ENCODE measurements around the gene C12orf50. TPM values are rescaled to one million over a fixed set of nuclear protein-coding genes. Genes with fewer than 3 reads are reported as not detected.
A peak's percentile ranks its signal among the peaks of the same experiment; 100 is the strongest.
"Not testable (repeated sequence)": the region's sequence is repeated elsewhere in the genome, so short reads cannot be mapped to it uniquely, and the experiment has no call there.

The C12orf50 gene
- total and polyA plus RNA-seq, 2 of the 13 experiments (the other 11 are each of a cell fraction or from before 2014, with no cell fraction given) = not detected

GRCh38 chr12:88031161-88031560, 2.0 kb upstream of the C12orf50 start:
- H3K27ac ChIP-seq (ENCODE audit: extremely low read length, insufficient read depth, low read length); H2AFZ ChIP-seq (ENCODE audit: low read length); H3K9me3 ChIP-seq (ENCODE audit: low read length); POLR2A ChIA-PET; CTCF ChIA-PET (ENCODE audit: low intra/inter-chr PET ratio, low total read pairs); ATAC-seq; H3K79me2 ChIP-seq (ENCODE audit: insufficient read depth, low read length); in situ Hi-C loops (cut with HindIII; ENCODE audit: extremely low pct_ligation_motif_present, low pct_unique_long_range_greater_than_20kb); BruUV-seq (replicated peaks); H3K4me2 ChIP-seq (ENCODE audit: low read depth, low read length); intact Hi-C loops (cut with micrococcal nuclease; ENCODE audit: unreplicated experiment); H4K20me1 ChIP-seq (ENCODE audit: insufficient read depth, low read length); H3K36me3 ChIP-seq (replicated peaks in 1 of 2; ENCODE audit: control insufficient read depth in 1 of 2, insufficient read depth in 2 of 2, low read length in 2 of 2); H3K27me3 ChIP-seq (ENCODE audit: control insufficient read depth in 1 of 2, insufficient read depth in 2 of 2, low read length in 2 of 2); H3K4me3 ChIP-seq (replicated peaks in 1 of 3; ENCODE audit: insufficient read depth in 1 of 3, low read depth in 2 of 3, low read length in 3 of 3); H3K9ac ChIP-seq (ENCODE audit: insufficient read depth, low read depth, low read length); FAIRE-seq; H3K4me1 ChIP-seq (ENCODE audit: insufficient read depth, low read length); DNase-seq (ENCODE audit: low spot score): not testable (repeated sequence)
- 0% methylated on average over 2 of the region's 3 CpGs for WGBS (ENCODE audit: low lambda C conversion rate)

- Histone ChIP-seq H4K20me1 (ENCODE audit: insufficient read depth, low read length) (no peaks in the 10 kb centered on the region), H3K9ac (ENCODE audit: insufficient read depth, low read depth, low read length) (no peak overlapping the region), H3K27ac (ENCODE audit: extremely low read length, insufficient read depth, low read length) (no peak overlapping the region), H3K4me1 (ENCODE audit: insufficient read depth, low read length) (no peaks in the 10 kb centered on the region), H3K4me2 (ENCODE audit: low read depth, low read length) (no peak overlapping the region), H3K27me3 (ENCODE audit: control insufficient read depth in 1 of 2, insufficient read depth in 2 of 2, low read length in 2 of 2) (no peaks in the 10 kb centered on the region), H3K36me3 (replicated peaks in 1 of 2; ENCODE audit: control insufficient read depth in 1 of 2, insufficient read depth in 2 of 2, low read length in 2 of 2) (no peaks in the 10 kb centered on the region), H3K79me2 (ENCODE audit: insufficient read depth, low read length) (no peaks in the 10 kb centered on the region), H3K4me3 (replicated peaks in 1 of 3; ENCODE audit: insufficient read depth in 1 of 3, low read depth in 2 of 3, low read length in 3 of 3) (no peak overlapping the region), H3K9me3 (ENCODE audit: low read length) (no peaks in the 10 kb centered on the region), H2AFZ (ENCODE audit: low read length) (peak overlapping the region; percentile 54)
- WGBS (ENCODE audit: low lambda C conversion rate) = 0% methylated on average over 1 of the region's 1 CpG
- in situ Hi-C loops (cut with HindIII; ENCODE audit: extremely low pct_ligation_motif_present, low pct_unique_long_range_greater_than_20kb) = no loop called here
- TF ChIP-seq POLR2AphosphoS2 (IDR thresholded peaks at IDR 0.05; ENCODE audit: low read depth, low read length) (no peak), HDAC6 (IDR thresholded peaks at IDR 0.05; ENCODE audit: low read depth, low read length) (no peak), CREM (IDR thresholded peaks at IDR 0.05) (no peak), CREM (CRISPR knock-in tag; IDR thresholded peaks at IDR 0.05) (no peak), PAWR (CRISPR knock-in tag; IDR thresholded peaks at IDR 0.05; ENCODE audit: borderline replicate concordance) (no peak), SIX1 (CRISPR knock-in tag; IDR thresholded peaks at IDR 0.05; ENCODE audit: borderline replicate concordance) (no peak), YEATS4 (CRISPR knock-in tag; IDR thresholded peaks at IDR 0.05; ENCODE audit: borderline replicate concordance) (no peak), SRSF4 (IDR thresholded peaks at IDR 0.05; ENCODE audit: low read depth, low read length, poor library complexity, severe bottlenecking) (no peak), GPN1 (CRISPR knock-in tag; IDR thresholded peaks at IDR 0.05; ENCODE audit: borderline replicate concordance) (no peak), ZNF790 (CRISPR knock-in tag; IDR thresholded peaks at IDR 0.05; ENCODE audit: borderline replicate concordance) (no peak), ZBTB7B (CRISPR knock-in tag; IDR thresholded peaks at IDR 0.05) (no peak), ATF7-NPFF (CRISPR knock-in tag; IDR thresholded peaks at IDR 0.05; ENCODE audit: low read depth) (no peak)
- DNase-seq (ENCODE audit: low spot score) (no peak), ATAC-seq (no peak), FAIRE-seq (no peak)
- intact Hi-C loops (cut with micrococcal nuclease; ENCODE audit: unreplicated experiment) = no loop called here
- POLR2A ChIA-PET = no interaction called here
- CTCF ChIA-PET (ENCODE audit: low intra/inter-chr PET ratio, low total read pairs) = no interaction called here
- BruUV-seq (replicated peaks) = no TSS peak
These were observed 3.0 kb downstream of the C12orf50 start for GRCh38 chr12:88026196-88026595.
